OCI-LY3 (cell line): ENCODE measurements around the gene NHS.
"Not testable (repeated sequence)": the region's sequence is repeated elsewhere in the genome, so short reads cannot be mapped to it uniquely, and the experiment has no call there.

Source experiments
- H2AFZ ChIP-seq: fragments of 200-600, 300-600 bp; shearing (Covaris generic); 2 replicates; pipeline ENCODE4 v1.6.0; 2014; ENCODE audit warnings: antibody characterized with exemption, low read depth, low read length
- H3K27ac ChIP-seq: fragments of 200-600, 300-600 bp; sonication (generic); 2 replicates; pipeline ENCODE4 v1.5.1; 2014; ENCODE audit warnings: mild to moderate bottlenecking, low read length, moderate library complexity, mixed read lengths
- H3K27me3 ChIP-seq: fragments of 200-600, 300-600 bp; sonication (generic); 2 replicates; pipeline ENCODE4 v1.6.1; 2014; ENCODE audit warnings: low read depth, low read length, mixed read lengths
- H3K36me3 ChIP-seq: fragments of 200-600, 300-600 bp; sonication (generic); replicated peaks from 2 replicates; pipeline ENCODE3; 2014; ENCODE audit warnings: low read depth, low read length, mixed read lengths
- H3K4me1 ChIP-seq: fragments of 300-600, 200-600 bp; sonication (generic); 2 replicates; pipeline ENCODE4 v1.6.1; 2014; ENCODE audit warnings: low read length, mixed read lengths
- H3K4me2 ChIP-seq: fragments of 200-600, 300-600 bp; sonication (generic); 2 replicates; pipeline ENCODE4 v1.6.1; 2014; ENCODE audit warnings: low read length, mixed read lengths
- H3K4me3 ChIP-seq: fragments of 300-600, 200-600 bp; sonication (generic); 2 replicates; pipeline ENCODE4 v1.5.1; 2014; ENCODE audit warnings: antibody characterized with exemption, mild to moderate bottlenecking, low read length, moderate library complexity
- H3K79me2 ChIP-seq: fragments of 300-600, 200-600 bp; shearing (Covaris generic); 2 replicates; pipeline ENCODE4 v1.6.1; 2014; ENCODE audit warnings: mild to moderate bottlenecking, low read length, mixed read lengths
- H3K9ac ChIP-seq: fragments of 300-600, 200-600 bp; shearing (Covaris generic); 2 replicates; pipeline ENCODE4 v1.6.0; 2014; ENCODE audit warnings: mild to moderate bottlenecking, low read length, moderate library complexity
- H3K9me3 ChIP-seq: fragments of 200-600, 300-600 bp; shearing (Covaris generic); 2 replicates; pipeline ENCODE4 v1.6.1; 2014; ENCODE audit warnings: low read length, mixed read lengths; ENCODE audit not compliant: insufficient read depth
- H4K20me1 ChIP-seq: fragments of 200-600, 300-600 bp; sonication (generic); 2 replicates; pipeline ENCODE4 v1.6.1; 2016; ENCODE audit warnings: low read length, mixed read lengths; ENCODE audit not compliant: insufficient read depth
- CTCF ChIP-seq: fragments of 200-600, 300-600 bp; sonication (generic); IDR thresholded peaks from 2 replicates; pipeline ENCODE4 v1.5.1; 2014; ENCODE audit warnings: antibody characterized with exemption, low read length, low read depth
- EZH2phosphoT487 ChIP-seq: fragments of 200-600 bp; shearing (Covaris generic); IDR thresholded peaks from 2 replicates; pipeline ENCODE4 v1.6.1; 2018; ENCODE audit warnings: antibody characterized with exemption, mixed run types, low read depth

NHS gene

GRCh38 chrX:17441965-17442364, 67.0 kb downstream of the NHS start:
- no peak overlapping the region for H3K9ac ChIP-seq
- no peak overlapping the region for H2AFZ ChIP-seq
- H3K4me1 ChIP-seq = no peaks in the 10 kb centered on the region
- H3K27ac ChIP-seq = no peak overlapping the region
- no peaks in the 10 kb centered on the region for H3K27me3 ChIP-seq
- H3K4me2 ChIP-seq = no peak overlapping the region
- H3K9me3 ChIP-seq = no peaks in the 10 kb centered on the region
- H3K79me2 ChIP-seq = no peaks in the 10 kb centered on the region
- H4K20me1 ChIP-seq = no peaks in the 10 kb centered on the region
- H3K4me3 ChIP-seq = no peak overlapping the region
- TF ChIP-seq EZH2phosphoT487 = no peak
- no peak for TF ChIP-seq CTCF
- H3K36me3 ChIP-seq = no peaks in the 10 kb centered on the region

- no peak overlapping the region for H3K27ac ChIP-seq
- no peaks in the 10 kb centered on the region for H3K27me3 ChIP-seq
- no peak for TF ChIP-seq CTCF
- no peak for TF ChIP-seq EZH2phosphoT487
- no peak overlapping the region for H2AFZ ChIP-seq
- H3K9ac ChIP-seq = no peak overlapping the region
- no peaks in the 10 kb centered on the region for H3K9me3 ChIP-seq
- no peak overlapping the region for H3K4me2 ChIP-seq
- H3K36me3 ChIP-seq = no peaks in the 10 kb centered on the region
- H3K4me3 ChIP-seq = no peak overlapping the region
- H3K79me2 ChIP-seq = no peaks in the 10 kb centered on the region
- H4K20me1 ChIP-seq = no peaks in the 10 kb centered on the region
- H3K4me1 ChIP-seq = no peaks in the 10 kb centered on the region
Measured at GRCh38 chrX:17442898-17443297, 67.9 kb downstream of the NHS start.

GRCh38 chrX:17443556-17443955, 68.6 kb downstream of the NHS start:
- Histone ChIP-seq H3K9me3 (no peaks in the 10 kb centered on the region), H2AFZ (no peak overlapping the region), H3K79me2 (no peaks in the 10 kb centered on the region), H3K4me3 (no peak overlapping the region), H4K20me1 (no peaks in the 10 kb centered on the region), H3K27ac (no peak overlapping the region), H3K4me1 (no peaks in the 10 kb centered on the region), H3K27me3 (no peaks in the 10 kb centered on the region), H3K4me2 (no peak overlapping the region), H3K9ac (no peak overlapping the region), H3K36me3 (no peaks in the 10 kb centered on the region)
- TF ChIP-seq CTCF (no peak), EZH2phosphoT487 (no peak)

- H3K27me3 ChIP-seq, H3K4me2 ChIP-seq: not testable (repeated sequence)
Measured at GRCh38 chrX:17446269-17446668, 71.3 kb downstream of the NHS start.

GRCh38 chrX:17448188-17448587, 73.2 kb downstream of the NHS start:
- Histone ChIP-seq H2AFZ (no peak overlapping the region), H3K9ac (no peak overlapping the region), H3K27ac (no peak overlapping the region), H3K4me1 (no peaks in the 10 kb centered on the region), H3K79me2 (no peaks in the 10 kb centered on the region), H3K4me2 (no peak overlapping the region), H3K4me3 (no peak overlapping the region), H3K36me3 (no peaks in the 10 kb centered on the region), H3K27me3 (0 out of 2 replicates have a peak, but pooled peaks cover 2% of the 10 kb centered on the region), H3K9me3 (no peaks in the 10 kb centered on the region), H4K20me1 (no peaks in the 10 kb centered on the region)
- no peak for TF ChIP-seq CTCF
- TF ChIP-seq EZH2phosphoT487 = no peak

More at GRCh38 chrX:17446269-17446668, 71.3 kb downstream of the NHS start:
- not testable (repeated sequence) for H3K4me3 ChIP-seq, H3K79me2 ChIP-seq, H3K36me3 ChIP-seq, H3K27ac ChIP-seq, H4K20me1 ChIP-seq, H2AFZ ChIP-seq, H3K9ac ChIP-seq, H3K4me1 ChIP-seq, H3K9me3 ChIP-seq
